ENCODE results near the gene KRT23. TPM values are rescaled to one million over a fixed set of nuclear protein-coding genes. Genes with fewer than 3 reads are reported as not detected.

The KRT23 gene
- 26.3 TPM for total RNA-seq

GRCh38 chr17:40937384-40937819 is at the start of gene KRT23:
KRT23 (minus strand) TSS chr17:40937646; CDS start chr17:40936603, 1,043 bp downstream.
- DNase-seq: peak; percentile 41

GRCh38 chr17:40986920-40987319 is 49.5 kb upstream of the KRT23 start:
- peak; percentile 53 for DNase-seq

- no peak for DNase-seq
Measured at GRCh38 chr17:40984226-40984625, 46.8 kb upstream of the KRT23 start, which contains the start of gene KRT40. KRT40 (minus strand) TSS chr17:40984326; CDS start chr17:40984273, 53 bp downstream.

- DNase-seq: no peak
Measured at GRCh38 chr17:40981115-40981514, 43.7 kb upstream of the KRT23 start.

- DNase-seq: peak; percentile 92
Measured at GRCh38 chr17:40980596-40980995, 43.1 kb upstream of the KRT23 start.

GRCh38 chr17:40980117-40980516 is 42.7 kb upstream of the KRT23 start:
- DNase-seq: no peak

GRCh38 chr17:40978575-40979151 is 41.2 kb upstream of the KRT23 start:
- DNase-seq: peak; percentile 55

- no peak for DNase-seq
Measured at GRCh38 chr17:40975516-40975915, 38.1 kb upstream of the KRT23 start.

- DNase-seq: no peak
Measured at GRCh38 chr17:40974366-40974765, 36.9 kb upstream of the KRT23 start.

- DNase-seq: no peak
Measured at GRCh38 chr17:40967582-40967981, 30.1 kb upstream of the KRT23 start.

GRCh38 chr17:40966848-40967247 is 29.4 kb upstream of the KRT23 start, which contains the start of gene KRT39:
KRT39 (minus strand) TSS chr17:40966948; CDS start chr17:40966856, 92 bp downstream.
- DNase-seq: no peak

GRCh38 chr17:40963838-40964237 is 26.4 kb upstream of the KRT23 start:
- DNase-seq: no peak

GRCh38 chr17:40962059-40962561 is 24.7 kb upstream of the KRT23 start:
- DNase-seq: no peak

- DNase-seq: no peak
Measured at GRCh38 chr17:40961591-40961990, 24.1 kb upstream of the KRT23 start.

- no peak for DNase-seq
Measured at GRCh38 chr17:40960144-40960543, 22.7 kb upstream of the KRT23 start.

- DNase-seq: no peak
Measured at GRCh38 chr17:40958086-40958953, 20.9 kb upstream of the KRT23 start.

GRCh38 chr17:40956401-40957254 is 19.2 kb upstream of the KRT23 start:
- no peak for DNase-seq

GRCh38 chr17:40953881-40954280 is 16.4 kb upstream of the KRT23 start:
- no peak for DNase-seq

GRCh38 chr17:40952661-40953060 is 15.2 kb upstream of the KRT23 start:
- DNase-seq: peak; percentile 31

- no peak for DNase-seq
Measured at GRCh38 chr17:40952154-40952553, 14.7 kb upstream of the KRT23 start.

GRCh38 chr17:40951011-40951622 is 13.7 kb upstream of the KRT23 start:
- no peak for DNase-seq

GRCh38 chr17:40950176-40950575 is 12.7 kb upstream of the KRT23 start:
- no peak for DNase-seq

Data from tongue (tissue), 2 donors.